DND-41 (cell line): Measurements from ENCODE around the gene STK25.

ENCODE experiments used
- ATAC-seq: fragments of 200-7000 bp; cut with Tn5 transposase; 3 replicates; pipeline ENCODE4 v1.9.1; 2021; ENCODE audit warnings: low read depth; ENCODE audit not compliant: insufficient read depth
- DNase-seq: peaks from one replicate; pipeline ENCODE4 v3.0.0-alpha.2; 2020
- H2AFZ ChIP-seq: 2 replicates; pipeline ENCODE4 v1.6.0; 2012; ENCODE audit warnings: low read depth, low read length
- H3K27ac ChIP-seq: 2 replicates; pipeline ENCODE4 v1.5.1; 2012; ENCODE audit warnings: low read length, inconsistent platforms
- H3K27me3 ChIP-seq: fragments of 200-600 bp; sonication (generic); 2 replicates; pipeline ENCODE4 v1.6.0; 2012; ENCODE audit warnings: low read length, mild to moderate bottlenecking, inconsistent platforms; ENCODE audit not compliant: insufficient read depth, poor library complexity
- H3K36me3 ChIP-seq: 2 replicates; pipeline ENCODE4 v1.5.1; 2012; ENCODE audit warnings: low read length, inconsistent platforms; ENCODE audit not compliant: insufficient read depth
- H3K4me1 ChIP-seq: 2 replicates; pipeline ENCODE4 v1.5.1; 2012; ENCODE audit warnings: mild to moderate bottlenecking, low read length; ENCODE audit not compliant: insufficient read depth
- H3K4me2 ChIP-seq: 2 replicates; pipeline ENCODE4 v1.6.0; 2012; ENCODE audit warnings: mild to moderate bottlenecking, moderate library complexity, low read length, inconsistent platforms; ENCODE audit not compliant: insufficient read depth
- H3K4me3 ChIP-seq, 2 experiments: fragments of 200-600 bp in 1 of 2; shearing (Covaris generic) in 1 of 2; 2 replicates each; pipeline ENCODE4 v1.5.1; 2012 to 2016; ENCODE audit warnings: inconsistent platforms in 2 of 2, low read length in 2 of 2, mild to moderate bottlenecking in 2 of 2, low read depth in 1 of 2, moderate library complexity in 1 of 2
- H3K79me2 ChIP-seq: 2 replicates; pipeline ENCODE4 v1.6.0; 2012; ENCODE audit warnings: low read length, inconsistent platforms; ENCODE audit not compliant: insufficient read depth
- H3K9ac ChIP-seq: 2 replicates; pipeline ENCODE4 v1.6.0; 2012; ENCODE audit warnings: low read depth, mild to moderate bottlenecking, inconsistent platforms, low read length, moderate library complexity
- H3K9me3 ChIP-seq: 2 replicates; pipeline ENCODE4 v1.5.1; 2012; ENCODE audit warnings: low read length, moderate library complexity, mild to moderate bottlenecking, inconsistent platforms; ENCODE audit not compliant: insufficient read depth, severe bottlenecking
- H4K20me1 ChIP-seq: 2 replicates; pipeline ENCODE4 v1.6.0; 2012; ENCODE audit warnings: low read length; ENCODE audit not compliant: insufficient read depth
- EZH2 ChIP-seq: IDR thresholded peaks from 3 replicates; pipeline ENCODE4 v1.6.1; 2012; ENCODE audit warnings: borderline replicate concordance, low read depth, mild to moderate bottlenecking, moderate library complexity, low read length, inconsistent platforms; ENCODE audit not compliant: severe bottlenecking
- TF ChIP-seq, protein P1 (sequence below): IDR thresholded peaks from 2 replicates; pipeline ENCODE4 v1.5.1; 2012; ENCODE audit warnings: borderline replicate concordance, low read length, moderate library complexity, mild to moderate bottlenecking; ENCODE audit not compliant: poor library complexity, severe bottlenecking; ENCODE audit errors: extremely low read depth

STK25 gene

DNA sequence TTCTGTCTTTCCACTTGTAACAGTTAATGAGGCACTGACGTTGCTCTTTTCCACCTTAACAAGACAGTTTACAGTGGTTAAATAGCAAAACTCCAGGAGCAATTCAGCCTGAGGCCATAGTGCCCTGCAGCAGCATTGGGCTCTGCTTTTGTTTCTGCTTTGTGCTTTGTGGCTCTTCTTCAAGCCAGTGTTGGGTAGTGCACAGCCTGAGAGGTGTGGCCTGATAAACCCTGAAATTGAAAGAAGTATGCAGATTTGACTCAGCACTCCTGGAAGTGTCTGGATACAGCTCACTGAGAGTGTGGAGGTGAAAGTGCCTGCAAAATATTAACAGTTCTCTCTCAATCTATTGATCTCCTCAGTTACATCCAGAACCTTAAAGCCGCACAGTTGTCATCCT lies 63.0 kb downstream of the STK25 start:
- no peak for DNase-seq
- H3K79me2 ChIP-seq = no peaks in the 10 kb centered on the region
- no peak overlapping the region for H3K27ac ChIP-seq
- peaks cover 12% of the 10 kb centered on the region for H3K4me1 ChIP-seq
- H2AFZ ChIP-seq = no peak overlapping the region
- peaks cover 21% of the 10 kb centered on the region for H3K36me3 ChIP-seq
- TF ChIP-seq, protein P1, sequence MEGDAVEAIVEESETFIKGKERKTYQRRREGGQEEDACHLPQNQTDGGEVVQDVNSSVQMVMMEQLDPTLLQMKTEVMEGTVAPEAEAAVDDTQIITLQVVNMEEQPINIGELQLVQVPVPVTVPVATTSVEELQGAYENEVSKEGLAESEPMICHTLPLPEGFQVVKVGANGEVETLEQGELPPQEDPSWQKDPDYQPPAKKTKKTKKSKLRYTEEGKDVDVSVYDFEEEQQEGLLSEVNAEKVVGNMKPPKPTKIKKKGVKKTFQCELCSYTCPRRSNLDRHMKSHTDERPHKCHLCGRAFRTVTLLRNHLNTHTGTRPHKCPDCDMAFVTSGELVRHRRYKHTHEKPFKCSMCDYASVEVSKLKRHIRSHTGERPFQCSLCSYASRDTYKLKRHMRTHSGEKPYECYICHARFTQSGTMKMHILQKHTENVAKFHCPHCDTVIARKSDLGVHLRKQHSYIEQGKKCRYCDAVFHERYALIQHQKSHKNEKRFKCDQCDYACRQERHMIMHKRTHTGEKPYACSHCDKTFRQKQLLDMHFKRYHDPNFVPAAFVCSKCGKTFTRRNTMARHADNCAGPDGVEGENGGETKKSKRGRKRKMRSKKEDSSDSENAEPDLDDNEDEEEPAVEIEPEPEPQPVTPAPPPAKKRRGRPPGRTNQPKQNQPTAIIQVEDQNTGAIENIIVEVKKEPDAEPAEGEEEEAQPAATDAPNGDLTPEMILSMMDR = no peak
- TF ChIP-seq EZH2 = no peak
- H3K9me3 ChIP-seq = no peaks in the 10 kb centered on the region
- no peak for ATAC-seq
- H3K27me3 ChIP-seq = no peaks in the 10 kb centered on the region
- no peak overlapping the region for H3K4me2 ChIP-seq
- H3K9ac ChIP-seq = no peak overlapping the region
- H4K20me1 ChIP-seq = peaks cover 85% of the 10 kb centered on the region
- H3K4me3 ChIP-seq = no peak overlapping the region

DNA sequence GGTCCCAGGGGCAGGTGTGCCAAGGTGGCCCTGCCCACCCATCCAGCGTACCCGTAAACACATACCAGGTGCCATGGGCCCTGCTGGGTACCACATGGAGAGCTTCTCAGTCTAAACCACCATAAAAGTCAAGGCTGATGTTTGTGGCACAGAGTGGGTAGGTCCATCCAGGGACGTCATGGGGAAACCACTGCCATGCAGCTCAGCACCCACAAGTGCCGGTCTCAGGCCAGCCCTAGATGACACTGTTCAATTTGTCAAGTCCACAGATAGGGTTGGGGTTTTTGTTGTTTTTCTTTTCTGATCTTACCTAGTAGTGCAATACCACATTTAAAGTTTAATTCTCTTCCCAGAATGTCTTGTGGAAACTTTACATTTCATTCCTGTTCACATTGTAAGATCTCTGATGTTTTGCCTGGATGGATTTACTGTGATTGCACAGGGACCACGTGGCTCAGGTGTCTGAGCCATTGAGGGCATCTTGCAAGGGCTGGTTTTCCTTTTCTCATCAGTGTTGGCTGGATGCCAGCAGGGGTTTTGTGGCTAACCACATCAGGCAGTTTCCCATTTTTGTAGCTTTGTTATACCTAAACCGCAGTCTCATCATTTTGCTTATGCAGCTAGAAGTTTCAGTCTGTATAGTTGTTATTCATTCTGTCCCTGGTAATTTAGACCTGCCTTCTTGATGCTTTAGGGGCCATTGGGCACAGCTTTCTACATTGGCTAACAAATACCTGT lies 64.7 kb downstream of the STK25 start:
- H3K4me1 ChIP-seq = peaks cover 12% of the 10 kb centered on the region
- H4K20me1 ChIP-seq = peaks cover 83% of the 10 kb centered on the region
- H3K4me2 ChIP-seq = no peak overlapping the region
- H3K27me3 ChIP-seq = no peaks in the 10 kb centered on the region
- ATAC-seq = peak; percentile 90
- no peak overlapping the region for H3K27ac ChIP-seq
- DNase-seq = peak; percentile 95
- no peaks in the 10 kb centered on the region for H3K79me2 ChIP-seq
- TF ChIP-seq, protein P1 = no peak
- no peak for TF ChIP-seq EZH2
- H3K9me3 ChIP-seq = no peaks in the 10 kb centered on the region
- no peak overlapping the region for H3K9ac ChIP-seq
- peaks cover 36% of the 10 kb centered on the region for H3K36me3 ChIP-seq
- no peak overlapping the region for H3K4me3 ChIP-seq
- H2AFZ ChIP-seq = no peak overlapping the region
